ENCODE measurements around the gene MED27. TPM values are rescaled to one million over a fixed set of nuclear protein-coding genes. Genes with fewer than 3 reads are reported as not detected.

MED27 gene
- total RNA-seq, 3 donors from 2014 or later: 13.0 to 16.3 (median 14.4) TPM

DNA sequence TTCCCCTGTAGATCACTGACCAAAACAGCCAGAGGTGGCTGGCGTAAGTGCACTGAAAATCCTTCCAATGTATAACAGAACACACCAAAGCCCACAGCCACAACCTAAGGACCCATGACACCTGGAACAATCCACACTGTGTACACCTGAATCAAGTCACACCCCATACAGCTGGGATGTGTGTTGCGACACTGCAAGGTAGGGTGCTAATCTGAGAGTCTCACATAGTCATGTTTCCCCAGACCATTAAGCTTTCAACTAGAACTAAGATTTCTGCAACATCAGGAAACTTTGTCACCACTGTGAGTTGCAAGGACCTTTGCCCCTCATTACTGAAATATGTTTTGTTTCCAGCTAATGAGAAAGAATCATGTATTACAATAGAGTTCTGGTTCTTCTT, 59.4 kb downstream of the MED27 start:
- Histone ChIP-seq H3K4me3 (no peak overlapping the region), H3K4me1 (ENCODE audit: low read depth) (peaks cover 5% of the 10 kb centered on the region), H3K9me3 (no peaks in the 10 kb centered on the region), H3K36me3 (ENCODE audit: low read depth) (no peaks in the 10 kb centered on the region)
- intact Hi-C loops (cut with DNase I, micrococcal nuclease): no loop called here
- DNase-seq (no peak), ATAC-seq (peak; percentile 64)
- no peak for TF ChIP-seq CTCF (IDR thresholded peaks at IDR 0.05)

DNA sequence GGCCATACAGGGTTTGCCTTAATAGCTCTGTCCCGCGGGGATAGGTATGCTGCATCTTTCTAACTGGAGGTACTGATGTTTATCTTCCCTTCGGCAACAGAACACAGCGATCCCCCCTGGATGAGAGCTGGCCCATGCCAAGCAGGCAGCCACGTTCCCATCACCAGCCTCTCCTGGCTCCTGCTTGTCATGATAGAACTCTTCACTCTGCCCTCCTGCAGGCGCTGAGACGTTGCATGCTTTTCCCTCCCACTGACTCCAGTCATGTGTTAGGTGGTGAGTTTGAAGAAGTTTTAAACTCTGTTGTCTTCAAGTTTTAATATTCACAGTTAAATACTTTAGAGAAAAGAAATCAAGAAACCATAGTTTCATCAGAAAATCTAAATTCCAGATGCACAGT, 60.0 kb downstream of the MED27 start:
- no peaks in the 10 kb centered on the region for H3K9me3 ChIP-seq
- no peaks in the 10 kb centered on the region for H3K36me3 ChIP-seq (ENCODE audit: low read depth)
- H3K4me3 ChIP-seq: no peak overlapping the region
- TF ChIP-seq CTCF (IDR thresholded peaks at IDR 0.05): no peak
- intact Hi-C loops (cut with DNase I, micrococcal nuclease): no loop called here
- H3K4me1 ChIP-seq (ENCODE audit: low read depth): peaks cover 5% of the 10 kb centered on the region
- ATAC-seq: no peak
- no peak for DNase-seq

DNA sequence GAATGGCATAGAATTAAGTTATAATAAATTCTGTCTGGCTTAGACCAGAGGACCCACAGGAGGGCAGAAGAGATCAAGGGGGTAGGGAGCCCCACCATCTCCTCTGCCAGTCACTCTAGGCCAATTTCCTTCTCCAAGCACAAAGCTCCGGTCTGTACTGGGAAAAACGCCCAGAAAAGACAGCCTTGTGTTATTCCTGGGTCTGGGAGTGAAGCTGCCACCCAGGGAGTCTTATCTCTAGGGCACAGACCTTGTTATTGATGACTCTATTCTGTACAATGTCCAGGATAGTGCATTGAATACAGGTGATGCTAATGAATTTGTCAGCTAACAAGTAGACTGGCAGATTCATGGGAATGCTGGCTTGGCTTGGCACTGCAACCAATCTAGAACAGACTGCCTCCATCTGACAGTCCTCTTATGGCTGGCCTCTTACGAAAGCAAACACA, 60.7 kb downstream of the MED27 start:
- H3K4me1 ChIP-seq (ENCODE audit: low read depth): peaks cover under 1% of the 10 kb centered on the region
- no peaks in the 10 kb centered on the region for H3K36me3 ChIP-seq (ENCODE audit: low read depth)
- no peaks in the 10 kb centered on the region for H3K9me3 ChIP-seq
- DNase-seq (no peak), ATAC-seq (no peak)
- TF ChIP-seq CTCF (IDR thresholded peaks at IDR 0.05): no peak
- no peak overlapping the region for H3K4me3 ChIP-seq
- intact Hi-C loops (cut with DNase I, micrococcal nuclease): no loop called here

GRCh38 chr9:132016456-132016855, 63.2 kb downstream of the MED27 start:
- Histone ChIP-seq H3K4me3 (no peak overlapping the region), H3K9me3 (no peaks in the 10 kb centered on the region), H3K36me3 (ENCODE audit: low read depth) (no peaks in the 10 kb centered on the region), H3K4me1 (ENCODE audit: low read depth) (no peaks in the 10 kb centered on the region)
- ATAC-seq (no peak), DNase-seq (no peak)
- intact Hi-C loops (cut with DNase I, micrococcal nuclease): no loop called here
- TF ChIP-seq CTCF (IDR thresholded peaks at IDR 0.05): no peak

DNA sequence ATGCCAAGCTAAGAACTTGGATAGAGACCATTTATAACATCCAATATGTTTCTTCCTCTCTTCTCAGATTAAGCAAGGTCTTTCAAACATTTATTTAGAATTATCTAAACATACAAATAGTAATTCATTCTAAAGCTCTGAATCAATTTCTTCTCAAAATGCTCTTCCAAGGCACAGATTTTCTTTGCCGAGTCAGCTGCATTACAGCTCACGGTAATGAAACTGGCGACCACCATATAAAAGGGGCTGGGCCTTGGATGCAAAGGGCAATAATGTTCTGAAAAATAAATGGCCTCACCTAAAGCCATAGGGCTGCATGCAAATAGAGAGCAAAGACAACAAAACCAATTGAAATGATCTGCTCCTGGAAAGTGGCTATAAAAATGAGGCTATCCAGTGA, 63.8 kb downstream of the MED27 start:
- intact Hi-C loops (cut with DNase I, micrococcal nuclease): no loop called here
- no peaks in the 10 kb centered on the region for H3K36me3 ChIP-seq (ENCODE audit: low read depth)
- no peaks in the 10 kb centered on the region for H3K4me1 ChIP-seq (ENCODE audit: low read depth)
- H3K4me3 ChIP-seq: no peak overlapping the region
- no peak for TF ChIP-seq CTCF (IDR thresholded peaks at IDR 0.05)
- ATAC-seq (no peak), DNase-seq (no peak)
- no peaks in the 10 kb centered on the region for H3K9me3 ChIP-seq

GRCh38 chr9:132014218-132014805, 65.4 kb downstream of the MED27 start:
- H3K36me3 ChIP-seq (ENCODE audit: low read depth): no peaks in the 10 kb centered on the region
- TF ChIP-seq CTCF (IDR thresholded peaks at IDR 0.05): no peak
- H3K4me1 ChIP-seq (ENCODE audit: low read depth): no peaks in the 10 kb centered on the region
- ATAC-seq (no peak), DNase-seq (no peak)
- H3K4me3 ChIP-seq: no peak overlapping the region
- H3K9me3 ChIP-seq: no peaks in the 10 kb centered on the region
- intact Hi-C loops (cut with DNase I, micrococcal nuclease): no loop called here

Measured in mucosa of descending colon (tissue), 3 donors.